Activated CD4-positive, alpha-beta T cell treated with anti-CD3 and anti-CD28 coated beads, Interleukin-2, amount 10 ng/mL, durations not matched to agents 24 days and 14 days (primary cell): ENCODE results near the gene SPDYA. TPM values are rescaled to one million over a fixed set of nuclear protein-coding genes. Genes with fewer than 3 reads are reported as not detected.

Source experiments
- total RNA-seq: library from RNA; stranded (reverse); gene quantifications from 2 replicates; pipeline ENCODE4 v1.2.3, GENCODE V29; 2022

Gene SPDYA
- total RNA-seq, 1 donor from 2014 or later, result 1.9 TPM

Other genes starting within 250 kb of the SPDYA start
- 246 and 251 TPM in 2 replicates for gene PPP1CB, start 59.0 kb upstream of the SPDYA start, total RNA-seq
- 18.9 and 20.1 TPM in 2 replicates for gene TRMT61B, start 59.5 kb downstream of the SPDYA start, total RNA-seq
- 181 and 190 TPM in 2 replicates for gene WDR43, start 83.8 kb downstream of the SPDYA start, total RNA-seq
- gene TOGARAM2, start 170.5 kb downstream of the SPDYA start, total RNA-seq, result 4.8 and 6.7 TPM in 2 replicates